Cardiac muscle cell (in vitro differentiated cells and primary cell): Measurements from ENCODE around the gene RYR3. TPM values are rescaled to one million over a fixed set of nuclear protein-coding genes. Genes with fewer than 3 reads are reported as not detected.

ENCODE experiments used
- DNase-seq, 2 donors: peaks; one replicate each; pipeline versions ENCODE4 v3.0.0 to v3.0.0-alpha.2; 2010 to 2017; ENCODE audit warnings: low read depth in 1 of 2, low spot score in 1 of 2
- H3K27ac ChIP-seq: fragments of 200-600 bp; sonication (generic); 2 replicates; pipeline ENCODE4 v1.5.1; 2016
- H3K27me3 ChIP-seq: fragments of 200-600 bp; sonication (generic); 2 replicates; pipeline ENCODE4 v1.6.0; 2016; ENCODE audit warnings: control low read depth
- H3K36me3 ChIP-seq: fragments of 200-600 bp; sonication (generic); 2 replicates; pipeline ENCODE4 v1.5.1; 2016; ENCODE audit warnings: control low read depth
- H3K4me1 ChIP-seq: fragments of 200-600 bp; sonication (generic); 2 replicates; pipeline ENCODE4 v1.8.1; 2017; ENCODE audit warnings: low read depth, mild to moderate bottlenecking, mixed run types
- H3K4me3 ChIP-seq: fragments of 200-600 bp; sonication (generic); 2 replicates; pipeline ENCODE4 v1.5.1; 2016; ENCODE audit warnings: mild to moderate bottlenecking
- H3K9me3 ChIP-seq: fragments of 200-600 bp; sonication (generic); 2 replicates; pipeline ENCODE4 v1.5.1; 2017; ENCODE audit warnings: low read depth, mild to moderate bottlenecking, control low read depth
- polyA plus RNA-seq: library from polyadenylated mRNA; unstranded; fragments of >200 nt; fragmentation: Nextera tagmentation; extraction: Ambion mirVana; gene quantifications from 2 replicates; pipeline ENCODE4 v1.2.1, GENCODE V29; 2016
- total RNA-seq: library from RNA; depleted of rRNA; stranded (reverse); fragments of >200 nt; gene quantifications from 2 replicates; pipeline ENCODE4 v1.2.3, GENCODE V29; 2016
- TF ChIP-seq, protein P1 (sequence below): IDR thresholded peaks from 2 replicates; pipeline ENCODE4 v1.5.1; 2012; ENCODE audit warnings: low read depth, mild to moderate bottlenecking, low read length

The RYR3 gene
- total and polyA plus RNA-seq, 2 experiments from 2014 or later, result 0.39 to 0.54 TPM

- Histone ChIP-seq H3K27me3 (no peaks in the 10 kb centered on the region), H3K4me3 (no peak overlapping the region), H3K27ac (no peak overlapping the region), H3K4me1 (no peaks in the 10 kb centered on the region), H3K9me3 (no peaks in the 10 kb centered on the region), H3K36me3 (no peaks in the 10 kb centered on the region)
- no peak for DNase-seq
- TF ChIP-seq, protein P1, sequence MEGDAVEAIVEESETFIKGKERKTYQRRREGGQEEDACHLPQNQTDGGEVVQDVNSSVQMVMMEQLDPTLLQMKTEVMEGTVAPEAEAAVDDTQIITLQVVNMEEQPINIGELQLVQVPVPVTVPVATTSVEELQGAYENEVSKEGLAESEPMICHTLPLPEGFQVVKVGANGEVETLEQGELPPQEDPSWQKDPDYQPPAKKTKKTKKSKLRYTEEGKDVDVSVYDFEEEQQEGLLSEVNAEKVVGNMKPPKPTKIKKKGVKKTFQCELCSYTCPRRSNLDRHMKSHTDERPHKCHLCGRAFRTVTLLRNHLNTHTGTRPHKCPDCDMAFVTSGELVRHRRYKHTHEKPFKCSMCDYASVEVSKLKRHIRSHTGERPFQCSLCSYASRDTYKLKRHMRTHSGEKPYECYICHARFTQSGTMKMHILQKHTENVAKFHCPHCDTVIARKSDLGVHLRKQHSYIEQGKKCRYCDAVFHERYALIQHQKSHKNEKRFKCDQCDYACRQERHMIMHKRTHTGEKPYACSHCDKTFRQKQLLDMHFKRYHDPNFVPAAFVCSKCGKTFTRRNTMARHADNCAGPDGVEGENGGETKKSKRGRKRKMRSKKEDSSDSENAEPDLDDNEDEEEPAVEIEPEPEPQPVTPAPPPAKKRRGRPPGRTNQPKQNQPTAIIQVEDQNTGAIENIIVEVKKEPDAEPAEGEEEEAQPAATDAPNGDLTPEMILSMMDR, result no peak
Observed at GRCh38 chr15:33500432-33501195, 189.8 kb downstream of the RYR3 start.

DNA sequence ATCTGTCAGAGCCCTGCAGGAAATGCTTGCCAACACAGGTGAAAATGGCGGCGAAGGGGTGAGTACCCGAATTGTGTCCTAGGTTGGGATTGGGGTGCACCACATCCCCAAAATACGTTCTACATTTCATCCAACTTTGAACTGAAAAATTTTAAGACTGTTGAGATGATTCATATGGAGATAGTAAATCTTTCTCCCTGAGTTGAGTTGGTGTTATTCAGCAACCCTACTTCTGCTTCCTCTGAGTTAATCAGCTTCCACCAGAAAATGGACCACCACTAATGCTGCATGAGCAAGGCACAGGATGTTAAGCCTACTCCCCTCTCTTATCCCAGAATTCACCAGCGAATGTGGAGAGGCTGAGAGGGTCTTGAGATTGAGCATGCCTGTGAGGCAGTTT is 192.9 kb downstream of the RYR3 start:
- no peaks in the 10 kb centered on the region for H3K27me3 ChIP-seq
- no peak overlapping the region for H3K4me3 ChIP-seq
- no peak for DNase-seq
- no peak overlapping the region for H3K27ac ChIP-seq
- TF ChIP-seq, protein P1, result no peak
- no peaks in the 10 kb centered on the region for H3K4me1 ChIP-seq
- H3K36me3 ChIP-seq, result no peaks in the 10 kb centered on the region
- no peaks in the 10 kb centered on the region for H3K9me3 ChIP-seq

DNA sequence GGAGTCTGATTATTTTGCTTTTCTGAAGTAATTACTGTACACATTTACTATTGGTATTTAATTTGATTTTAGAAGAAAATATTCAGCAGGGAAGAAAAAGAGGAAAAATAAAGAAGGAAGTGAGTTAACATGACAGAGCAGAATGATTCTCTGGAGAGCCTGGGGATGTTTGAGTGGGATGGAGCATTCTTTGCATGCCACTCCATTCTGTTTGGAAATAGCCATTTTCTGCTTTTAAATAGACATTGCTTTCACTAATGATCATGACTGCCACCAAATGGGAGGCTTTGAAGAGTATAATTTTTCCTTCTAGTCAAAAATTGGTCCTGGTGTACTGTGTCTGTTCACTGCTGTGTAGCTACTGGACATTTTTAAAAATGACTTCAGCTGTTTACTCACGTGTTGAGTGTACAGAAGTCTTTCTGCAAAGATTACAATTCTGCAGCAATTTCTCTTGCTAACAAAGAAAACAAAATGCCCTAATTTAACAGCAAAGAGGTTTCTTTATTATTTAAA is 196.1 kb downstream of the RYR3 start:
- Histone ChIP-seq H3K36me3 (no peaks in the 10 kb centered on the region), H3K4me1 (no peaks in the 10 kb centered on the region), H3K4me3 (no peak overlapping the region), H3K27me3 (no peaks in the 10 kb centered on the region), H3K27ac (no peak overlapping the region), H3K9me3 (no peaks in the 10 kb centered on the region)
- no peak for DNase-seq
- TF ChIP-seq, protein P1, result no peak

GRCh38 chr15:33508703-33509102 is 197.9 kb downstream of the RYR3 start:
- no peaks in the 10 kb centered on the region for H3K27me3 ChIP-seq
- no peaks in the 10 kb centered on the region for H3K9me3 ChIP-seq
- no peak overlapping the region for H3K27ac ChIP-seq
- TF ChIP-seq, protein P1, result no peak
- H3K4me3 ChIP-seq, result no peak overlapping the region
- no peak for DNase-seq
- H3K36me3 ChIP-seq, result no peaks in the 10 kb centered on the region
- no peaks in the 10 kb centered on the region for H3K4me1 ChIP-seq

DNA sequence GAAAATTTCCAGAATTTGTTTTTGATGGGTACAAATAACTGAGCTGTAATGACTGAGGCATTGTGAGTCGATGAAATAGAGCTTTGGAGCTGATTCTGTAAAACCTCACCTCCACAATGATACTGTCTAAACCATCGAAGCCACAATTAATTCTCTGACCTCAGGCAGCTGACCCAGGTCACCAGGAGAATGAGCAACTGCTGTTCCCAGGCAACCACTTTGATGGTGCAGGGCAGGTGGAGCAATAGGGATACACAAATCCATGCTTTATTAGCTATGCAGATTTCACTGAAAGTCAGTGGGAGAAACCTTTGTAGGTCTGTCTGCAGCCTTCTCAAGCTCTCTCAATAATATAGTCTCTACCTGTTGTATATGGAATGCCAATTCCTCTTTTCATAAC is 204.4 kb downstream of the RYR3 start:
- Histone ChIP-seq H3K27me3 (no peaks in the 10 kb centered on the region), H3K4me3 (no peak overlapping the region), H3K9me3 (no peaks in the 10 kb centered on the region), H3K36me3 (no peaks in the 10 kb centered on the region), H3K27ac (no peak overlapping the region), H3K4me1 (no peaks in the 10 kb centered on the region)
- TF ChIP-seq, protein P1, result no peak
- no peak for DNase-seq
